Caco-2 (cell line): ENCODE data around the gene ATP8B3. TPM values are rescaled to one million over a fixed set of nuclear protein-coding genes. Genes with fewer than 3 reads are reported as not detected.

ENCODE experiments used
- BruUV-seq: library from RNA; stranded (reverse); fragments of 400-500 nt; replicated peaks from 2 replicates; lab custom pipeline; 2021; lab: Mats Ljungman, UMichigan
- CTCF ChIA-PET: fragments of 300-600 bp; sonication (Branson Sonifier 250); formaldehyde crosslinking; loops from one replicate; lab custom pipeline; 2022; ENCODE audit warnings: antibody characterized with exemption; lab: Charles Lee
- POLR2A ChIA-PET: fragments of 300-600 bp; sonication (Branson Sonifier 250); formaldehyde crosslinking; loops from one replicate; lab custom pipeline; 2022; ENCODE audit warnings: antibody characterized with exemption; lab: Charles Lee
- DNase-seq, 2 experiments: peaks; one replicate each; pipeline versions ENCODE4 v3.0.0 to v3.0.0-alpha.2; 2020 to 2022
- H3K27me3 ChIP-seq: replicated peaks from 2 replicates; pipeline ENCODE4 v1.6.0; 2011; ENCODE audit warnings: low read length; ENCODE audit not compliant: control insufficient read depth, insufficient read depth
- H3K36me3 ChIP-seq: 2 replicates; pipeline ENCODE4 v1.5.1; 2011; ENCODE audit warnings: low read length; ENCODE audit not compliant: control insufficient read depth, insufficient read depth
- H3K4me1 ChIP-seq: fragments of 250-450 bp; sonication (Bioruptor Pico); 2 replicates; pipeline ENCODE4 v1.5.1; 2020; ENCODE audit warnings: mild to moderate bottlenecking
- H3K4me3 ChIP-seq: 2 replicates; pipeline ENCODE4 v1.5.1; 2011; ENCODE audit warnings: low read depth, mild to moderate bottlenecking, control low read depth, low read length
- H3K9me3 ChIP-seq: fragments of 250-450 bp; sonication (Bioruptor Pico); 2 replicates; pipeline ENCODE4 v1.5.1; 2020; ENCODE audit warnings: mild to moderate bottlenecking, moderate library complexity
- H3K27ac Mint-ChIP-seq: one replicate; pipeline ENCODE4 v1.8.0; 2022; ENCODE audit warnings: mixed read lengths; ENCODE audit not compliant: unreplicated experiment
- H3K27me3 Mint-ChIP-seq: one replicate; pipeline ENCODE4 v1.8.0; 2022; ENCODE audit warnings: mixed read lengths; ENCODE audit not compliant: insufficient read depth, unreplicated experiment
- H3K36me3 Mint-ChIP-seq: one replicate; pipeline ENCODE4 v1.8.0; 2022; ENCODE audit warnings: mild to moderate bottlenecking, mixed read lengths; ENCODE audit not compliant: insufficient read depth, unreplicated experiment
- H3K4me1 Mint-ChIP-seq: one replicate; pipeline ENCODE4 v1.8.0; 2022; ENCODE audit warnings: low read depth, mixed read lengths; ENCODE audit not compliant: unreplicated experiment
- H3K4me3 Mint-ChIP-seq: one replicate; pipeline ENCODE4 v1.8.0; 2022; ENCODE audit warnings: mild to moderate bottlenecking, moderate library complexity, mixed read lengths; ENCODE audit not compliant: unreplicated experiment
- H3K9me3 Mint-ChIP-seq: one replicate; pipeline ENCODE4 v1.8.0; 2022; ENCODE audit warnings: mixed read lengths; ENCODE audit not compliant: unreplicated experiment
- CTCF ChIP-seq, 2 experiments: fragments of 200-600 bp in 1 of 2; IDR thresholded peaks; 1 replicate in 1 of 2; 2 replicates in 1 of 2; pipeline versions ENCODE4 v1.5.1 to v1.8.0; 2011 to 2022; ENCODE audit warnings: antibody characterized with exemption in 1 of 2, control low read depth in 1 of 2, inconsistent platforms in 1 of 2, low read depth in 1 of 2, low read length in 1 of 2, mild to moderate bottlenecking in 1 of 2, moderate library complexity in 1 of 2; ENCODE audit not compliant: insufficient read depth in 1 of 2, severe bottlenecking in 1 of 2, unreplicated experiment in 1 of 2
- intact Hi-C: fragments of 100-400 bp; cut with micrococcal nuclease; formaldehyde crosslinking; loops from one replicate; pipeline ENCODE4 v1.10.0; 2022; ENCODE audit not compliant: unreplicated experiment
- total RNA-seq: library from RNA; stranded (reverse); gene quantifications from 2 replicates; pipeline ENCODE4 v1.2.3, GENCODE V29; 2022

Gene ATP8B3
- total RNA-seq, 1 experiment from 2014 or later, result 0.45 TPM

GRCh38 chr19:1744133-1744665 is 67.9 kb downstream of the ATP8B3 start:
- Histone ChIP-seq H3K27me3 (peaks cover 6% of the 10 kb centered on the region), H3K4me3 (no peak overlapping the region)
- CTCF ChIA-PET, result no interaction called here

GRCh38 chr19:1742989-1743696 is 68.9 kb downstream of the ATP8B3 start:
- H3K9me3 ChIP-seq, result no peaks in the 10 kb centered on the region; the same call in 1 of the 2 replicates
- H3K4me1 ChIP-seq, result peaks cover 11% of the 10 kb centered on the region
- no peaks in the 10 kb centered on the region for H3K36me3 ChIP-seq
- H3K4me3 ChIP-seq, result no peak overlapping the region
- Mint-ChIP-seq H3K9me3 (no peaks in the 10 kb centered on the region), H3K36me3 (peaks cover 6% of the 10 kb centered on the region), H3K27me3 (no peaks in the 10 kb centered on the region), H3K4me1 (no peaks in the 10 kb centered on the region), H3K4me3 (no peak overlapping the region), H3K27ac (no peak overlapping the region)
- ChIA-PET POLR2A (no interaction called here), CTCF (interaction anchor here (0.8 kb wide), 1 partner anchor 12 kb away, joined by 3 read pairs; no protein-coding TSS in a partner anchor)
- intact Hi-C loops, result no loop called here
- peaks cover 3% of the 10 kb centered on the region; the same call in 1 of the 2 replicates for H3K27me3 ChIP-seq
- no peak for DNase-seq
- BruUV-seq, result no TSS peak
- no peak for TF ChIP-seq CTCF (IDR thresholded peaks at IDR 0.05; ENCODE audit: insufficient read depth in 1 of 2, low read depth in 1 of 2, low read length in 1 of 2, severe bottlenecking in 1 of 2, unreplicated experiment in 1 of 2)

More at GRCh38 chr19:1744133-1744665, 67.9 kb downstream of the ATP8B3 start:
- Histone ChIP-seq H3K4me1 (peaks cover 19% of the 10 kb centered on the region), H3K36me3 (no peaks in the 10 kb centered on the region), H3K9me3 (no peaks in the 10 kb centered on the region; the same call in 1 of the 2 replicates)
- POLR2A ChIA-PET, result no interaction called here
- Mint-ChIP-seq H3K36me3 (peaks cover 6% of the 10 kb centered on the region), H3K4me1 (no peaks in the 10 kb centered on the region), H3K9me3 (no peaks in the 10 kb centered on the region), H3K4me3 (no peak overlapping the region), H3K27ac (no peak overlapping the region), H3K27me3 (no peaks in the 10 kb centered on the region)
- BruUV-seq, result no TSS peak
- no peak for DNase-seq
- intact Hi-C loops, result no loop called here
- TF ChIP-seq CTCF (IDR thresholded peaks at IDR 0.05; ENCODE audit: insufficient read depth in 1 of 2, low read depth in 1 of 2, low read length in 1 of 2, severe bottlenecking in 1 of 2, unreplicated experiment in 1 of 2), result no peak

- Histone ChIP-seq H3K36me3 (no peaks in the 10 kb centered on the region), H3K27me3 (no peaks in the 10 kb centered on the region), H3K4me1 (no peaks in the 10 kb centered on the region; the same call in 1 of the 2 replicates), H3K4me3 (no peak overlapping the region), H3K9me3 (no peaks in the 10 kb centered on the region; the same call in 1 of the 2 replicates)
- no peak overlapping the region for H3K4me3 Mint-ChIP-seq
- no peak for DNase-seq
- POLR2A ChIA-PET, result no interaction called here
- no TSS peak for BruUV-seq
- H3K36me3 Mint-ChIP-seq, result no peaks in the 10 kb centered on the region
- H3K4me1 Mint-ChIP-seq, result no peaks in the 10 kb centered on the region
- no peaks in the 10 kb centered on the region for H3K9me3 Mint-ChIP-seq
- no peak for TF ChIP-seq CTCF (IDR thresholded peaks at IDR 0.05; ENCODE audit: insufficient read depth in 1 of 2, low read depth in 1 of 2, low read length in 1 of 2, severe bottlenecking in 1 of 2, unreplicated experiment in 1 of 2)
- CTCF ChIA-PET, result no interaction called here
- H3K27ac Mint-ChIP-seq, result no peak overlapping the region
- H3K27me3 Mint-ChIP-seq, result peaks cover 8% of the 10 kb centered on the region
- intact Hi-C loops, result no loop called here
These were observed 72.0 kb downstream of the ATP8B3 start for GRCh38 chr19:1739960-1740629.
